ENCODE measurements around the gene IRAK4. TPM values are rescaled to one million over a fixed set of nuclear protein-coding genes. Genes with fewer than 3 reads are reported as not detected.
"Not testable (repeated sequence)": the region's sequence is repeated elsewhere in the genome, so short reads cannot be mapped to it uniquely, and the experiment has no call there.

IRAK4 gene
- total RNA-seq, 2 experiments from 2014 or later, result 24.2 to 24.5 TPM

DNA sequence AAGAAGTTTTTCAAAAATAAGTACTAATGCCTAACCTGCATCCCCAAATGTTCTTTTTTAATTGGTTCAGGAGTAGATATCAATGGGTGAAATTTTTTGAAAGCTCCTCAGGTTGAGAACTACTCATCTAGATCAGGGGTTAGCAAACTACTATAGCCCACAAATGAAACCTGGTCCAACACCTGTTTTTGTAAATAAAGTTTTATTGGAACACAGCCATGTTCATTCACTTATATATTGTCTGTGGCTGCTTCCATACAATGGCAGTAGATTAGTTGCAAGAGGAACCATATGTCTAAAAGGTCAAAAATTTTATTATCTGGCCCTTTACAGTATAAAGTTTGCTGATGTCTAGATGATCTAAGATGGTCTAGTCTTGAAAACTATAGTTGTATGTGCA is 13.9 kb upstream of the IRAK4 start:
- intact Hi-C loops (cut with micrococcal nuclease), result no loop called here
- Mint-ChIP-seq H3K27ac (no peak overlapping the region), H3K4me1 (ENCODE audit: low read depth) (no peaks in the 10 kb centered on the region), H3K4me3 (no peak overlapping the region), H3K36me3 (ENCODE audit: low read depth) (peaks cover 37% of the 10 kb centered on the region), H3K9me3 (no peaks in the 10 kb centered on the region), H3K27me3 (ENCODE audit: low read depth) (no peaks in the 10 kb centered on the region)
- no peak for DNase-seq
- CTCF ChIA-PET, result interaction anchor here (0.6 kb wide), 1 partner anchor 28 kb away, joined by 4 read pairs; no protein-coding TSS in a partner anchor

- Mint-ChIP-seq H3K4me1 (ENCODE audit: low read depth) (peaks cover 11% of the 10 kb centered on the region), H3K4me3 (no peak overlapping the region), H3K36me3 (ENCODE audit: low read depth) (peaks cover 45% of the 10 kb centered on the region), H3K27me3 (ENCODE audit: low read depth) (no peaks in the 10 kb centered on the region), H3K27ac (no peak overlapping the region), H3K9me3 (peaks cover 4% of the 10 kb centered on the region)
- intact Hi-C loops (cut with micrococcal nuclease), result no loop called here
- DNase-seq, result no peak
- CTCF ChIA-PET, result interaction anchor here (1.3 kb wide), 1 partner anchor 9 kb away, joined by 3 read pairs; the partner anchor contains the start of genes IRAK4 and PUS7L
Measured at GRCh38 chr12:43749016-43749415, 9.7 kb upstream of the IRAK4 start.

GRCh38 chr12:43750814-43751213 is 7.9 kb upstream of the IRAK4 start:
- Mint-ChIP-seq H3K27ac (no peak overlapping the region), H3K27me3 (ENCODE audit: low read depth) (no peaks in the 10 kb centered on the region), H3K4me1 (ENCODE audit: low read depth) (peaks cover 22% of the 10 kb centered on the region), H3K9me3 (peaks cover 4% of the 10 kb centered on the region), H3K4me3 (no peak overlapping the region), H3K36me3 (ENCODE audit: low read depth) (peaks cover 46% of the 10 kb centered on the region)
- CTCF ChIA-PET, result no interaction called here
- intact Hi-C loops (cut with micrococcal nuclease), result no loop called here
- DNase-seq, result no peak

- intact Hi-C loops (cut with micrococcal nuclease); DNase-seq: not testable (repeated sequence)
Measured at GRCh38 chr12:43751360-43751759, 7.4 kb upstream of the IRAK4 start.

DNA sequence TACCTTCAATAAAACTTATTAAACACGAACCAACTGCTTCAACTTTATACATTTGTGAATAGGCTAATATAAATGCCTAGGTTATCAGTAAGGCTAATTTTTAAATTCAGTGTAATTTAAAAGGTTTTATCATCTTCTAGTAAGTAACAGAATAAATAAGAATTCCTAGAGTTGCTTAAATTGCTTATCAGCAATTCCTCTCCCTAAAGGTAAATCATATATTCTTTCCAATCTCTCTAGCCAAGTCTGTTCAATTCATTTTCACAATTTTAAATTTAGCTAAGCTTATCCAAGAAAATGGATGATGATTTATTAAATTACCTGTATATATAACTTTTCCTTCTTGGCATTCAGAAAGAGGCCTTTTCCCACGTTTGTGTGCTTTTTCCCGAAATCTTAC is 4.7 kb upstream of the IRAK4 start:
- no peak overlapping the region for H3K27ac Mint-ChIP-seq
- H3K36me3 Mint-ChIP-seq (ENCODE audit: low read depth), result peaks cover 47% of the 10 kb centered on the region
- DNase-seq, result no peak
- CTCF ChIA-PET, result interaction anchor here (1.1 kb wide), 1 partner anchor 87 kb away, joined by 3 read pairs; no protein-coding TSS in a partner anchor
- H3K4me3 Mint-ChIP-seq, result no peak overlapping the region
- peaks cover 4% of the 10 kb centered on the region for H3K9me3 Mint-ChIP-seq
- H3K27me3 Mint-ChIP-seq (ENCODE audit: low read depth), result no peaks in the 10 kb centered on the region
- intact Hi-C loops (cut with micrococcal nuclease), result no loop called here
- H3K4me1 Mint-ChIP-seq (ENCODE audit: low read depth), result peaks cover 40% of the 10 kb centered on the region

More at GRCh38 chr12:43751360-43751759, 7.4 kb upstream of the IRAK4 start:
- Mint-ChIP-seq H3K4me1 (ENCODE audit: low read depth) (peaks cover 26% of the 10 kb centered on the region), H3K36me3 (ENCODE audit: low read depth) (peaks cover 46% of the 10 kb centered on the region)
- H3K9me3 Mint-ChIP-seq; CTCF ChIA-PET; H3K27me3 Mint-ChIP-seq (ENCODE audit: low read depth); H3K4me3 Mint-ChIP-seq; H3K27ac Mint-ChIP-seq: not testable (repeated sequence)

DNA sequence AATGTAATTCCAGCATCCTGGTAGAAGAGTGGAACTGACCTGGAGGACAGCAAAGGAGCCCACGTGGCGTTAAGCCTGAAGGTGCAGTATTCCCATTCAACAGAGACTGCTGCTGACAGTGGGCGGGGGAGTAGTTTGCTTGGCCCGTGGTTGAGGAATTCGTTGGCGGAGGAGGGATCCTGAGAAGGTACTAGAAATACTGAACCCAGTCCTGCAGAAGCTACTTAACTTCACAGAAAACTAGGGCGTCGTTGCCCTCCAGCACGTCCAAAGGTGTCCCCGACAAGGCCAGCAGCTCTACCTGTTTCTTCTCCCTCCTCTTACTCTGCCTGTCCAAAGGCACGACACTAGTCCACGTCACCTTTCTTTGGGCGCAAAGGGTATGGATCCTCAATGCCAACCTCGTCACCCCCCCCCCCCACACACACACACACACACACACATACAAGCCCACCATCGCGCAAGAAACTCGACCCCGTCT is 464 bp upstream of the IRAK4 start:
- H3K4me1 Mint-ChIP-seq (ENCODE audit: low read depth), result peaks cover 59% of the 10 kb centered on the region

DNA sequence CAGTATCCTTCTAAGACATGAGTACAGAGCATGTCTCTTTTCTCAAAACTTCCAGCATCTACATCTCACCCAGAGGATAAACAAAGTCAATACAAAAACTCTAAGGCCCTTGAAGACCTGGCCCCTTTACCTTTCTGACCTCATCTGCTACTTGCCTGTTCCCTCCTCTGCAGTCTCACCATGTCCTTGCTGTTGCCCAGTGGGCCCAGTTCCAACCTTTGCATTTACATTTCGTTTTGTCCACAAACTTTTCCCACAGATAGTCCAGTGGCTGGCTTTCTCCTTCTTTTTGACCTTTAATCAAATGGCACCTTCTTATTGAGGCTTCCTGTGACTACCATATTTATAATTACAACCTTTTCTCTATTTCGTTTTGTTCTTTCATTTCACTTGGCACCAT is 1.6 kb downstream of the IRAK4 start:
- CTCF ChIA-PET, result interaction anchor here (1.2 to 2.6 kb wide), 3 partner anchors 17 to 122 kb away, joined by 3 to 13 read pairs (median 5); no protein-coding TSS in a partner anchor
- intact Hi-C loops (cut with micrococcal nuclease), result no loop called here
- peaks cover 26% of the 10 kb centered on the region for H3K36me3 Mint-ChIP-seq (ENCODE audit: low read depth)
- peak overlapping the region; percentile 74 for H3K27ac Mint-ChIP-seq
- H3K9me3 Mint-ChIP-seq, result no peaks in the 10 kb centered on the region
- H3K4me3 Mint-ChIP-seq, result peak overlapping the region; percentile 97
- H3K4me1 Mint-ChIP-seq (ENCODE audit: low read depth), result peaks cover 53% of the 10 kb centered on the region
- H3K27me3 Mint-ChIP-seq (ENCODE audit: low read depth), result no peaks in the 10 kb centered on the region
- no peak for DNase-seq

More for the DNA sequence above, 464 bp upstream of the IRAK4 start:
- peak overlapping the region; percentile 96 for H3K27ac Mint-ChIP-seq
- peak; percentile 42 for DNase-seq
- H3K9me3 Mint-ChIP-seq, result no peaks in the 10 kb centered on the region
- H3K27me3 Mint-ChIP-seq (ENCODE audit: low read depth), result no peaks in the 10 kb centered on the region
- H3K36me3 Mint-ChIP-seq (ENCODE audit: low read depth), result peaks cover 39% of the 10 kb centered on the region
- intact Hi-C loops (cut with micrococcal nuclease), result loop anchor here (1.0 to 5.0 kb wide), 4 partner anchors 48 to 1519 kb away; partner anchors contain the start of genes PPHLN1, TWF1, YAF2 and ZCRB1
- CTCF ChIA-PET, result interaction anchor here (0.7 to 2.6 kb wide), 7 partner anchors 9 to 124 kb away, joined by 3 to 13 read pairs (median 3); partner anchors contain the start of gene TWF1
- H3K4me3 Mint-ChIP-seq, result peak overlapping the region; percentile 97

GRCh38 chr12:43761500-43761899 is 2.7 kb downstream of the IRAK4 start:
- Mint-ChIP-seq H3K9me3 (no peaks in the 10 kb centered on the region), H3K4me1 (ENCODE audit: low read depth) (peaks cover 43% of the 10 kb centered on the region), H3K4me3 (peak overlapping the region; percentile 15), H3K36me3 (ENCODE audit: low read depth) (peaks cover 23% of the 10 kb centered on the region), H3K27ac (peak overlapping the region; percentile 31), H3K27me3 (ENCODE audit: low read depth) (no peaks in the 10 kb centered on the region)
- CTCF ChIA-PET, result interaction anchor here (0.9 kb wide), 1 partner anchor 16 kb away, joined by 3 read pairs; no protein-coding TSS in a partner anchor
- no peak for DNase-seq
- intact Hi-C loops (cut with micrococcal nuclease), result no loop called here

GRCh38 chr12:43762596-43762995 is 3.8 kb downstream of the IRAK4 start:
- DNase-seq, result no peak
- Mint-ChIP-seq H3K27me3 (ENCODE audit: low read depth) (no peaks in the 10 kb centered on the region), H3K27ac (peak overlapping the region; percentile 20), H3K4me1 (ENCODE audit: low read depth) (peaks cover 36% of the 10 kb centered on the region), H3K36me3 (ENCODE audit: low read depth) (peaks cover 21% of the 10 kb centered on the region), H3K9me3 (no peaks in the 10 kb centered on the region), H3K4me3 (no peak overlapping the region)
- intact Hi-C loops (cut with micrococcal nuclease), result no loop called here
- CTCF ChIA-PET, result interaction anchor here (1.0 kb wide), 1 partner anchor 120 kb away, joined by 3 read pairs; no protein-coding TSS in a partner anchor

DNA sequence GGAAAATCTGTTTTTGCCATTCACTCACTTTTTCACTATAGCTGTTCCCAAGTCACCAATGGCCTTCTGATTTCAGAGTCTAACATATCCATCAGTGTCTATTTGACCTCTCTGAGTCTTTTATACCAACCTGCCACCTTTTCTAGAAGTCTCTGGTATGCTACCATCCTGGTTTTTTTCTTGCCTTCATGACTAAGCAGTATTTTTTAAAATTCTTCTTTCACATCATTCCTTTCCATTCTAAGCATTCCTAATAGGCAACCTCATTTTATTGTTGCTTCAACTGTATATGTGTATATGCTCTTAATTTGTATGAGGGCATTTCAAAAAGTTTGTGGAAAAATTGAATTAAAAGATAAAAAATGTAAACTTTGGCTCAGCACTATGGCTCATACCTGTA is 5.0 kb downstream of the IRAK4 start:
- Mint-ChIP-seq H3K9me3 (no peaks in the 10 kb centered on the region), H3K36me3 (ENCODE audit: low read depth) (peaks cover 21% of the 10 kb centered on the region), H3K4me1 (ENCODE audit: low read depth) (peaks cover 37% of the 10 kb centered on the region), H3K27me3 (ENCODE audit: low read depth) (no peaks in the 10 kb centered on the region), H3K27ac (no peak overlapping the region), H3K4me3 (no peak overlapping the region)
- intact Hi-C loops (cut with micrococcal nuclease), result no loop called here
- CTCF ChIA-PET, result no interaction called here
- DNase-seq, result no peak

DNA sequence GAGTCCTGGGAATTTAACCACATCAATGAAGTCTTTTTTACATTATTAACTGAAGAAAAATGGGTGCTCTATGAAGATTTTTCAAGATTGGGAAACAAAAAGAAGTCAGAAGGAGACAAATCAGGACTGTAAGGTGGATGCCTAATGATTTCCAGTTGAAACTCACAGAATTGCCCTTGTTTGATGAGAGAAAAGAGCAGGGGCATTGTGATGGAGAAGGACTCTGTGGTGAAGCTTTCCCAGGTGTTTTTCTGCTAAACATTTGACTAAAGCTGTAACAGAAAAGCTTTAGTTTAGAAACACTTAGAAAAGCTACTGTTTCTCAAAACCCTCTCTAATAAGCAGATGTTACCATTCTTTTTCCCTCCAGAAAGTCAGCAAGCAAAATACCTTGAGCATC is 5.8 kb downstream of the IRAK4 start:
- Mint-ChIP-seq H3K4me1 (ENCODE audit: low read depth) (peaks cover 38% of the 10 kb centered on the region), H3K9me3 (no peaks in the 10 kb centered on the region), H3K27ac (no peak overlapping the region), H3K4me3 (no peak overlapping the region), H3K27me3 (ENCODE audit: low read depth) (no peaks in the 10 kb centered on the region), H3K36me3 (ENCODE audit: low read depth) (peaks cover 19% of the 10 kb centered on the region)
- no peak for DNase-seq
- intact Hi-C loops (cut with micrococcal nuclease), result no loop called here
- CTCF ChIA-PET, result no interaction called here

- Mint-ChIP-seq H3K4me3 (no peak overlapping the region), H3K27me3 (ENCODE audit: low read depth) (no peaks in the 10 kb centered on the region), H3K36me3 (ENCODE audit: low read depth) (peaks cover 22% of the 10 kb centered on the region), H3K9me3 (no peaks in the 10 kb centered on the region), H3K27ac (no peak overlapping the region), H3K4me1 (ENCODE audit: low read depth) (peaks cover 31% of the 10 kb centered on the region)
- CTCF ChIA-PET, result no interaction called here
- DNase-seq, result no peak
- intact Hi-C loops (cut with micrococcal nuclease), result no loop called here
Measured at GRCh38 chr12:43766291-43766690, 7.5 kb downstream of the IRAK4 start.

- Mint-ChIP-seq H3K4me3 (no peak overlapping the region), H3K27ac (no peak overlapping the region), H3K9me3 (no peaks in the 10 kb centered on the region), H3K4me1 (ENCODE audit: low read depth) (peaks cover 2% of the 10 kb centered on the region), H3K27me3 (ENCODE audit: low read depth) (no peaks in the 10 kb centered on the region), H3K36me3 (ENCODE audit: low read depth) (peaks cover 16% of the 10 kb centered on the region)
- intact Hi-C loops (cut with micrococcal nuclease), result loop anchor here (1.0 kb wide), 1 partner anchor 106 kb away; no protein-coding TSS in a partner anchor
- DNase-seq, result no peak
- CTCF ChIA-PET, result interaction anchor here (1.5 to 3.6 kb wide), 2 partner anchors 102 to 106 kb away, joined by 5 to 23 read pairs; no protein-coding TSS in a partner anchor
Measured at GRCh38 chr12:43776498-43776897, 17.7 kb downstream of the IRAK4 start.
